Right hindlimb (tissue), 1 donor: Measurements from ENCODE around the gene STATH.
A peak's percentile ranks its signal among the peaks of the same experiment; 100 is the strongest.
"Not testable (repeated sequence)": the region's sequence is repeated elsewhere in the genome, so short reads cannot be mapped to it uniquely, and the experiment has no call there.

Experiments
- DNase-seq: peaks from one replicate; pipeline ENCODE4 v3.0.0-alpha.2; 2018

STATH gene, protein sequence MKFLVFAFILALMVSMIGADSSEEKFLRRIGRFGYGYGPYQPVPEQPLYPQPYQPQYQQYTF

DNA sequence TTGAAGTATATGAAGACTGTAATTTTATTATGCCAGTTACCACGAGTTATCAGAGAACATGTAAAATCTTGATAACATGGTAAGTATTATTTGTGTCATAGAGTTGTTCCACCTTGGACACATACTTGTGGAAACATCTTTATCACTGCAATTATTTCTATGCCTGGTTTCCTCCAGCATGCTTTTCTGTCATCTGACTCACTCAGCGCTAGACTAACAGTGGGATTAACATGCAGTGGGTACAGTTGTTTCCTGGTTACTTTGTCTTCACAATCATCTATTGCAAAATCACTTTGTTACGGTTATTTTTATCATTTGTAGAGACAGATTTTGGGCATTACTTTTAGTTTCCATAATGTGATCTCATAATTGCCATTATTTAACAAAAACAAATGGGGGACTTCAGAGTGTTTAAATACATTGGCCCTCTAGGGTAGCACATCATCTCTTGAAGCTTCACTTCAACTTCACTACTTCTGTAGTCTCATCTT lies at the start of gene STATH:
STATH (plus strand) TSS at position 441 of the 491 bp plus-strand sequence. CDS start 2,472 bp downstream, outside the sequence.
- DNase-seq: no peak

DNA sequence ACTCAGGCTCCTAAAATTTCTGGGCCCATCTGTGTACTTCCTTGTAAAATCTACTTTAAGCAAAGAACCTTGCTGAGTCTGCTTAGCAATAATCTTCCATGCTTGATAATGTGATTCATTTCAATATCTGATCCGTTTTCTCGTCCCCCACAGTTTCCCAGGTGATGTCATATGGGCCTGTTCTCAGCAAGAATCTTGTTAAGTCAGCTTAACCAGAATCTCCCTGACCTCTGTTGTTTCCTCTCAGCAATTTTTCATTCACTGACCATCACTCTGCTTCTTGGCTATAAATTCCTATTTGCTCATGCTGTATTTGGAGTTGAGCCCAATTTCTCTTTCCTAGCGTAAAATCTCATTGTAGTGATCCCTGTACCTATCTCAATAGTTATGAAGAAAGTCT lies 44.2 kb upstream of the STATH start:
- no peak for DNase-seq

DNA sequence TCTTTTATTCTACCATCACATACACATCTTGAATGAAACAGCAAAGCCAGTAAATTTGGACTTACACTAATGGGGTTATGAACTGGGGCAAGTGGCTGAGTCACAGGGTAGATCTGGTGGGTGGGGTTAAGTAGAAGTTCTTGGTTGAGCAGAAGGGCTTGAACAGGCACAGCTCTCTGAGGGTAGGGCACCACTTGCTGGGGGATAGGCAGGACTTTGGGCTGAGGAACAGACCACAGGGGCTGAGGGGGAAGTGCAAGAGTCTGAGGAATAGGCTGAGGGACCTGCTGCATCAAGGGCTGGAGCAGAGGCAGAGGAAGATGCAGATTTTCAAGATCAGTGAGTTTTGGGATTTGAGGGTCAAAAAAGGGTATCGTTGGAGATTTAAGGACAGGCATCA lies 38.6 kb upstream of the STATH start:
- no peak for DNase-seq

DNA sequence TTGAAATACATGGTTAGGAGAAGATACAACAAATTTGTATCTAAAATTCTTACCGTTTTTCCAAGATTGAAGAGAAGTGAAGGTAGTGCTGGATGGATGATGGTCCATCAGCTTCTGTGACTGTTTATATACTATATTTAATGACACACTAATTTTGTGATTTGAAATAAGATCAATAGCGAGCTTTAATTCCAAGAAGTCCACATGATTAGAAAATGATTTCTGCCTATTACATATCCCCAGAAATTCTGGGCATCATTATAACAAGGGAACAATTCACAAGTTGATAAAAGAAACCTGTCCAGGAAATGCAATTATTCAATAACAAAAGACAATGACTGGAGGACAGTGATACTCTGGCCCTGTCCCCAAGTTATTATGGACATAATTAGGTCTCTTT lies 30.1 kb upstream of the STATH start, which contains the start of gene CSN2:
CSN2 (minus strand) TSS at position 101 of the 400 bp plus-strand sequence. CDS start 4,733 bp downstream, outside the sequence.
- DNase-seq: no peak

DNA sequence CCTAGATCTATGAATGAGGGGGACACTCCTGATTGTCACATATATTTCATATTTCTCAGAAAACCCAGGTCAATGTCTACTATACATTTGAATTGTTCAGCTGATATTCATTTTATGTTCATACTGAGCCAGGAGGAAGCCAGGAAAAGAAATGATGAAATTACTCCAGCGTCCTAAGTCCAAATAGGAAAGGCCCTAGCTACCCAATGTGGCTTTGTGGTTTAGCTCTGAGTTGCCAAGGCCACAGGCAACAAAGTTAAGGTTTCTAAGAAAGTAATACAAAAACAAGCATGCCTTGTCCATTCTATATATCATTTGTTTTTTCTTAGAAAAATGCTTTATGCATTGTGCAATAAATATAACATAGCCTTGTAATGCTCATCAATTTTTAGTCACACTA lies 25.7 kb upstream of the STATH start:
- no peak for DNase-seq

DNA sequence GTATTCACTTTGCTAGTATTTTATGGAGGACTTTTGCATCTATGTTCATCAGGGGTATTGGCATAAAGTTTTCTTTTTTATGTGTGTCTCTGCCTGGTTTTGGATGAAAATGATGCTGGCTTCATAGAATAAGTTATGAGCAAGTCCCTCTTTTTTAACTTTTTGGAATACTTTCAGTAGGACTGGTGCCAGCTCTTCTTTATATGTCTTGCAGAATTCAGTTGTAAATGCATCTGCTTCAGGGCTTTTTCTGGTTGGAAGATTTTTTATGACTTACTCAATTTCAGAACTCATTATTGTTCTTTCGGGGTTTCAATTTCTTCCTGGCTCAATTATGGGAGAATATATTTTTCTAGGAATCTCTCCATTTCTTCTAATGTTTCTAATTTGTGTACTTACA lies 21.1 kb upstream of the STATH start:
- DNase-seq: no peak

DNA sequence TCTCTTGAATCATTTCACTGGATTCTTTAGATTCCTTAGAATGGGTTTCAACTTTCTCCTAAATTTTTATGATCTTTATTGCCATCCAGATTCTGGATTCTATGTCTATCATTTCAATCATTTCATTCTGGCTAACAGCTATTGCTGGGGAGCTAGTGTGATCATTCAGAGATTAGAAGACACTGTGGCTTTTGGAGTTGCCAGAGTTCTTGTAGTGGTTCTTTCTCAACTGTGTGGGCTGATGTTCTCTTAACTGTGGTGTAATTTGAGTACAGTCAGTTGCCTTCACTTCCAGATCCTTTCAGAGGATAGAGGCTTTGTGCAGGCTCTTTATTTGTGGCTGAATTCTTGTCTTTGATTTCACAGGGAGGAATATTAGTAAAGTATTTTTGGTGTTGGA lies 18.2 kb upstream of the STATH start:
- DNase-seq: no peak

DNA sequence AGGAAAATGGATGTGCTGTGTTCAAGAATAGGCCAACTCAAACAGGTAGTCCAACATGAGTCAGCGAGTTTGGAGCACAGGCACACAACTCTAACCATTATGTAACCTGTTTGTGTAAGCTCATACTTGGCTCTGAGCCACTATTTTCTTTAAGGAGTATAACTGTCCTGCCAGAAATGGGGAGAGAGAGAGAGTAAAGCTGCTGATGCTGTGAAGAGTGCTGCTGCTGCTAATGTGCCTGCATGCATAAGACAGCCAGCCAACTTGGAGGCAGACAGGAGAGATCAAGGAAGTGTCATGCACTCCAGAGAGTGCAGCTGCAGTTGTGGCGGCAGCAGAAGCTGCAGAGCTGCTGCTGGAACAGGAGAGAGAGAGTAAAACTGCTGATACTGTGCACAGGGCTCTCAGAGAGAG lies 11.7 kb upstream of the STATH start:
- DNase-seq: peak; percentile 67

DNA sequence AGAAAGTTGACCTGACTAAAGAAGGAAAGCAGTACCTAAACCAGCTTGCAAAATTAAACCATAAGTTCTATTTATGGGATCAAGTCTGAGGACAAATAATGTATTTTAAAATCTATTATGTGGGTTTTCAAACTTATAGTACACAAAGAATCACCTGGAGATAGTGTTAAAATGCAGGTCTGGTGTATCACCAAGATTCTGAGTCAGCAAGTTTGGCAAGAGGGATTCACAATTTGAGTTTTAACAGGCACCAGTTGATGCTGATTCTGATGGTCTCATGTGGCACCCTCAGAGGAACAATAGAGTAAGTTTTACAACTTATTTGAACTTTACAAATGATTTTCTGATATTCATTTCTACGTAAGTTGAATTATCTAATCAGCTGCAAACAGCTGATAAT lies 9.1 kb upstream of the STATH start:
- DNase-seq: no peak

DNA sequence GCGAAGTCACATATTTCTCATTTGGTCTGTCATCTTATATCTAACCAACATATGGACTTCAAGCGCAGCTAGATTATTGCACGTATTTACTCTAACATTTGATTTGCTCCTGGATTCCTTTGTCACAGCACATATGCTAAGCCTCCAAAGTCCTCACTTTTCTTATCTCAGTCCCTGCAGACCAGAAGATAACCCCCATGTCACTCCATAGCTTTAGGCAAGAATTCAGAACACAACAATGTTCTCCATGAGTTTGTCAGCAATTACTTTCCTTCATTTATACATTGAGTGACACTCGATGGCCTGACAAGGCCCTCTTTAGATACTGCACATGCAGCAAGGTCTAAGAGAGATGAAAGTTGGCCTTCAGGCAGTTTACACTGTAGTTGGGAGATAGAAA lies 4.8 kb upstream of the STATH start:
- no peak for DNase-seq

DNA sequence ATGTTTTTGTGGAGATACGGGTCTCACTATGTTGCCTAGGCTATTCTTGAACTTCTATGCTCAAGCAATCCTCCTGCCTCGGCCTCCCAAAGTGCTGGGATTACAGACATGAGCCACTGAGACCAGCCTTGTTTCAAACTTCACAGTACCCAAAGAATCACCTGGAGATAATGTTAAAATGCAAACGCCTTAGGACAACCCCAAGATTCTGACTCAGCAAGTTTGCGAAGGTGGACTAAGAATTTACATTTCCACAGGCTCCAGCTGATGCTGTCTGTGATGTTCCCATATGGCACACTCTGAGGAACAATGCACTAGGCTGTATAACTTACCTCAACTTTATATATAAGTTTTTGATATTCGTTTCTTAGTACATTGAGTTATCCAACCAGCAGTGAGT lies 984 bp upstream of the STATH start:
- no peak for DNase-seq

DNA sequence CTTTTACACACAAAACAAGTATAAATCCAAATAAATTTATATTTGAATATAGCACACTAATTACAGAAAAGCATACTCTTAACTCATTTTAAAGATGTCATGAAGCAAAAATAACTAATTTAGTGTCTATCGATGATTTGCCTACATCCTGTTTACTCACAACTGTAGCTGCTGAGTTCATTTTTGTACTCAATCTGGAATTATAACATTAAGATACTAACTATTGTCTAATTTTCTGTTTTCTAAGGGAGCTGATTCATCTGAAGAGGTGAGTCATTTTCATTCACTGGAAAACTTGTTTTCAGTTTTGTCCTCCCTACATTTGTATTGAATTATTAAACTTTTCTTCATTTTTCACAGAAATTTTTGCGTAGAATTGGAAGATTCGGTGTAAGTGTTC lies 3.7 kb downstream of the STATH start:
- no peak for DNase-seq

DNA sequence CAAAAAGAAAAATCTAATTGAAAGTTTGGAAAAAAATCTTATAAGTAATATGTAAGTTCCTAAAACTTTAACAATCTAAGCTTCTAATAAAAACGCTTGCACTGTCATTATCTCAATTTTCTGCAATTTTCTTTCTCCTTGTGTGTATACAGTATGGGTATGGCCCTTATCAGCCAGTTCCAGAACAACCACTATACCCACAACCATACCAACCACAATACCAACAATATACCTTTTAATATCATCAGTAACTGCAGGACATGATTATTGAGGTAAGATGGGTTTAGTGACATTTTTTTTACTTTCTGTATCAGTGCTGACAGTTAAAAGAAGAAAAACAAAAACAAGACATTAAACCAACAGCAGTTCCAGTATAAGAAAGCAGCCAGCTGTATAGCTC lies 4.9 kb downstream of the STATH start:
- DNase-seq: no peak

DNA sequence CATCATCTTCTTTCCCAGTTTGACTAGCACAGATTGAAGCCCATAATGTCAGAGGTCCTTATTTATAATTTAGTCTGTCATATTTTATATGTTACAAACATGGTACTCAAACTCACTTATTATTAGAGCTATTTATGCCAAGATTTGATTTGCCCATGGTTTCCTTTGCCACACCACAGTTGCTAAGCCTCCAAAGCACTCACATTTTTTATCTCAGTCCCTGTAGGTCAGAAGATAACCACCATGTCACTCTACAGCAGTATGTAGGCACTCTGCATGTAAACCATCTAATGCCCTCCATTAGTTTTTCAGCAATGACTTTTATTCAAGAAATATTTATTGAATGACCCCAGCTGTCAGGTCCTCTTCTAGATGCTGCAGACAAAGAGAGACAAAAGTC lies 6.7 kb downstream of the STATH start:
- DNase-seq: no peak

DNA sequence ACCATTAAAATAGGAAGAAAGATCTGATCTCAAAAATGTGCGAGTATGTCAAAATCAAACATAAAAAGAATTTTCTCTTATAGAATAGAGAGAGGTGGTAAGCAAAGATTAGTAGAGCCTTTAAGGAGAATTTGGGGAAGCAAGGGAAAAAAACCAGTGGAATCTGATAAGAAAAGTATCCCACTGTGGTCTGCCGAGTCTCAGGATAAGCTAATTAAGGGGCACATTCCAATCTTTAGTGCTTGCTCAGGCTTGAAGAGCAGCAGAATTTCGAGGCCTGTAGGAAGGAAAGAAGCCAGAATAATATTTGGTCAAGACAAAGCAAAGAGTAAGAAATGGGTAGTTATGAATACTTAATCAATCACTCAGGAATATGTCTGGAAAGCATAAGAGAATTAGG lies 13.0 kb downstream of the STATH start:
- DNase-seq: no peak

DNA sequence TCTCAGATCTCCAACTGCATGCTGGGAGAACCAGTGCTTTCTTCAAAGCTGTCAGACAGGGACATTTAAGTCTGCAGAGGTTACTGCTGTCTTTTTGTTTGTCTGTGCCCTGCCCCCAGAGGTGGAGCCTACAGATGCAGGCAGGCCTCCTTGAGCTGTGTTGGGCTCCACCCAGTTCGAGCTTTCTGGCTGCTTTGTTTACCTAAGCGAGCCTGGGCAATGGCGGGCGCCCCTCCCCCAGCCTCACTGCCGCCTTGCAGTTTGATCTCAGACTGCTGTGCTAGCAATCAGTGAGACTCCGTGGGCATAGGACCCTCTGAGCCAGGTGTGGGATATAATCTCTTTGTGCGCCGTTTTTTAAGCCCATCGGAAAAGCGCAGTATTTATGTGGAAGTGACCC lies 23.2 kb downstream of the STATH start:
- DNase-seq: not testable (repeated sequence)

DNA sequence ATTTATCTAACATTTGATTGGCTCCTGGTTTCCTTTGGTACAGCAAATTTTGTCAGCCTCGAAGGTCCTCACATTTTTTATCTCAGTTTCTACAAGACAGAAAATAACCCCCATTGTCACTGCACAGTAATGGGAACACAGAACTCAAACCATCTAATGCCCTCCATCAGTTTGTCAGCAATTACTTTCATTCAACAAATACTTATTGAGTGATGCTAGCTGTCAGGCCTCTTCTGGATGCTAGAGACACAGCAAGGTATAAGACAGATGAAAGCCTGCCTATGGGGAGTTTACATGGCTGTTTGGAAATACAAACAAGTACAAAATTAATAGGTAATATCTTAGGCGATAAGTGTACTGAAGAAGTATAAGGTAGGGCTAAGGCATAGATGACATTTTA lies 27.5 kb downstream of the STATH start:
- no peak for DNase-seq

DNA sequence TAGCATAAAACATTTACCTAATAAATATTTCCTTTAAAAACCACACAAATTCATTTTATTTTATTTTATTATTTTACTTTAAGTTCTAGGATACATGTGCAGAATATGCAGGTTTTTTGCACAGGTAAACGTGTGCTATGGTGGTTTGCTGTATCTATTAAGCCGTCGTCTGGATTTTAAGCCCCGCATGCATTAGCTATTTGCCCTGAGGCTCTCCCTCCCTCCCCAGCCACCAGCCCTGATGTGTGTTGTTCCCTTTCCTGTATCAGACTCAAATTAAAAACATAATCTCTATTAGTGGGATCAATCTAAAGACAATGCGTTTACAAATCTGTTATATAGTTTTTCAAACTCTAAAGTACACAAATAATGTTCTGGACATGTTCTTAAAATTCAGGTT lies 31.2 kb downstream of the STATH start:
- no peak for DNase-seq

DNA sequence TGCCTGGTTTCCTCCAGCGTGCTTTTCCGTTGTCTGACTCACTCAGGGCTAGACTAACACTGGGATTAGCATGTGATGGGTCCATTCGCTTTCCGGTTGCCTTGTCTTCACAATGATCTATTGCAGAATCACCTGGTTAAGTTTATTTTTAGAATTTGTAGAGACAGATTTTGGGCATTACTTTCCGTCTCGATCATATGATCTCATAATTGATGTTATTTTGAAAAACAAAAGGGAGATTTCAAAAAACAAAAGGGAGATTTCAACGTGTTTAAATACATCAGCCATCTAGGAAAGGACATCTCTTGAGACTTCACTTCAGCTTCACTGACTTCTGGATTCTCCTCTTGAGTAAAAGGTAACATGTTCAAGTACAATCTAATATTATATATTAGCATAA lies 32.4 kb downstream of the STATH start, which contains the start of gene HTN3:
HTN3 (plus strand) TSS at position 301 of the 400 bp plus-strand sequence. CDS start 2,282 bp downstream, outside the sequence.
- not testable (repeated sequence) for DNase-seq

DNA sequence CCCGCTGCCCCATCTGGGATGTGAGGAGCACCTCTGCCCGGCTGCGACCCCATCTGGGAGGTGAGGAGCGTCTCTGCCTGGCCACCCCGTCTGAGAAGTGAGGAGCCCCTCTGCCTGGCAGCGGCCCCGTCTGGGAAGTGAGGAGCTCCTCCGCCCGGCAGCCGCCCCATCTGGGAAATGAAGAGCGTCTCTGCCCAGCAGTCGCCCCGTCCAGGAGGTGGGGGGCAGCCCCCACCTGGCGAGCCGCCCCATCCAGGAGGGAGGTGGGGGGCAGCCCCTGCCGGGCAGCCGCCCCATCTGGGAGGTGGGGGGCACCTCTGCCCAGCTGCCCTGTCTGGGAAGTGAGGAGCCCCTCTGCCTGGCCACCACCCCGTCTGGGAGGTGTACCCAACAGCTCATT lies 41.8 kb downstream of the STATH start:
- not testable (repeated sequence) for DNase-seq

DNA sequence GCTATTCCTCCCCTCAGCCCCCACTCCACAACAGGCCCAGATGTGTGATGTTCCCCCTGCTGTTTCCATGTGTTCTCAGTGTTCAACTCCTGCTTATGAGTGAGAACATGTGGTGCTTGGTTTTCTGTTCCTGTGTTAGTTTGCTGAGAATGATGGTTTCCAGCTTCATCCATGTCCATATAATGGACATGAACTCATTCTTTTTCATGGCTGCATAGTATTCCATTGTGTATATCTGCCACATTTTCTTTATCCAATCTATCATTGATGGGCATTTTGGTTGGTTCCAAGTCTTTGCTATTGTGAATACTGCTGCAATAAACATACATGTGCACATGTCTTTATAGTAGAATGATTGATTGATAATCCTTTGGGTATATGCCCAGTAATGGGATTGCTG lies 44.2 kb downstream of the STATH start:
- not testable (repeated sequence) for DNase-seq

DNA sequence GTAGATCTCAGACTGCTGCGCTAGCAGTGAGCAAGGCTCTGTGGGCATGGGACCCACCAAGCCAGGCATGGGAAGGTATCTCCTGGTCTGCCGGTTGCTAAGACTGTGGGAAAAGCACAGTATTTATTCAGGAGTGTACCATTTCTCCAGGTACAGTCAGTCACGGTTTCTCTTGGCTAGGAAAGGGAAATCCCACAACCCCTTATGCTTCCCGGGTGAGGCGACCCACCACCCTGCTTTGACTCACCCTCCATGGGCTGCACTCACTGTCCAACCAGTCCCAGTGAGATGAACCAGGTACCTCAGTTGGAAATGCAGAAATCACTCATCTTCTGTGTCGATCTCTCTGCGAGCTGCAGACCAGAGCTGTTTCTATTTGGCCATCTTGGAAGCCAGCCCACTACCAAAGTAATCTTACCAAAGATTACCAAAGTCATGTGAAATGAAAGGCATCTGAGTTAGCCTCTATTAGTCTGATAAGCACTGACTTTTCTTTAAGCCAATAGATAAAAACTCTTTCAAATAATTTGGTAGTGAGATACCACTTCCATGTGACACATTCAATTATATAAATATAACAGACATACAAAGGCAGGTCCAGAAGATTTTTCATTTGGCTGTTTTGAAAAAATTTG lies 46.0 kb downstream of the STATH start:
- DNase-seq: no peak

DNA sequence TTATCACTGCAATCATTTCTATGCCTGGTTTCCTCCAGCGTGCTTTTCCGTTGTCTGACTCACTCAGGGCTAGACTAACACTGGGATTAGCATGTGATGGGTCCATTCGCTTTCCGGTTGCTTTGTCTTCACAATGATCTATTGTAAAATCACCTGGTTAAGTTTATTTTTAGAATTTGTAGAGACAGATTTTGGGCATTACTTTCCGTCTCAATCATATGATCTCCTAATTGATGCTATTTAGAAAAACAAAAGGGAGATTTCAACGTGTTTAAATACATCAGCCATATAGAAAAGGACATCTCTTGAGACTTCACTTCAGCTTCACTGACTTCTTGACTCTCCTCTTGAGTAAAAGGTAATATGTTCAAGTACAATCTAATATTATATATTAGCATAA lies 54.4 kb downstream of the STATH start, which contains the start of gene HTN1:
HTN1 (plus strand) TSS at position 301 of the 400 bp plus-strand sequence. CDS start 2,639 bp downstream, outside the sequence.
- DNase-seq: not testable (repeated sequence)
